ENCODE results near the gene SUMO1. TPM values are rescaled to one million over a fixed set of nuclear protein-coding genes. Genes with fewer than 3 reads are reported as not detected.

SUMO1 gene
- total and polyA plus RNA-seq, 9 of the 15 experiments (the other 6 are each of a cell fraction or from before 2014, with no cell fraction given), result 63.7 to 292 (median 92.0) TPM

- H2AFZ ChIP-seq (ENCODE audit: low read depth, low read length), result peak within 1 kb of the TSS; percentile 83
- in situ Hi-C loops (cut with MboI) (no loop called here), intact Hi-C loops (cut with micrococcal nuclease) (loop anchor here (5.0 kb wide), 1 partner anchor 43 kb away; no protein-coding TSS in a partner anchor)
- WGBS (ENCODE audit: insufficient coverage, low coverage, missing lambda C conversion rate), result under 1% methylated on average over 49 of the region's 54 CpGs
- FAIRE-seq, result peak; percentile 98
- peaks cover 33% of the 10 kb centered on the region for H4K20me1 ChIP-seq (replicated peaks; ENCODE audit: control insufficient read depth, insufficient read depth, low read length)
- peak within 1 kb of the TSS; percentile 99 to 100 for H3K9ac ChIP-seq (ENCODE audit: insufficient read depth in 1 of 2, low read depth in 2 of 2, low read length in 2 of 2)
- DNase-seq (ENCODE audit: extremely low read depth in 1 of 4, low spot score in 3 of 4), result peak; percentile 65 to 94 (median 78)
- H3K36me3 ChIP-seq (ENCODE audit: control insufficient read depth, insufficient read depth, low read length), result peaks cover 22% of the 10 kb centered on the region; the same call in 1 of the 3 replicates
- BruUV-seq (replicated peaks), result TSS peak; percentile 63
- H3K27me3 ChIP-seq (ENCODE audit: control insufficient read depth in 2 of 2, insufficient read depth in 2 of 2, low read length in 2 of 2), result no peaks in the 10 kb centered on the region
- ATAC-seq, result peak; percentile 88
- H3K4me2 ChIP-seq (ENCODE audit: insufficient read depth, low read length), result peak within 1 kb of the TSS; percentile 100
- ChIA-PET CTCF (ENCODE audit: low intra/inter-chr PET ratio) (interaction anchor here (0.6 kb wide), 1 partner anchor 16 kb away, joined by 5 read pairs; no protein-coding TSS in a partner anchor), POLR2A (interaction anchor here (0.6 to 1.1 kb wide), 2 partner anchors 13 to 406 kb away, joined by 3 to 4 read pairs; no protein-coding TSS in a partner anchor)
- no peaks in the 10 kb centered on the region for H3K9me1 ChIP-seq (ENCODE audit: control insufficient read depth, insufficient read depth, low read length)
- H3K79me2 ChIP-seq (ENCODE audit: control insufficient read depth, insufficient read depth, low read length), result peaks cover 57% of the 10 kb centered on the region
- peak within 1 kb of the TSS; percentile 99 for H3K4me3 ChIP-seq
- peaks cover 8 to 10% of the 10 kb centered on the region in 2 experiments for H3K4me1 ChIP-seq (replicated peaks in 1 of 2; ENCODE audit: control insufficient read depth in 2 of 2, insufficient read depth in 2 of 2, low read length in 2 of 2)
- H3K9me3 ChIP-seq (replicated peaks; ENCODE audit: control insufficient read depth, insufficient read depth, low read depth, low read length), result no peaks in the 10 kb centered on the region
- peak within 1 kb of the TSS; percentile 100 for H3K27ac ChIP-seq (ENCODE audit: extremely low read depth, low read depth, low read length)
- TF ChIP-seq BCL6 (CRISPR knock-in tag; IDR thresholded peaks at IDR 0.05) (no peak), MAX (CRISPR knock-in tag; IDR thresholded peaks at IDR 0.05) (peak; percentile 81), ZNF518B (CRISPR knock-in tag; IDR thresholded peaks at IDR 0.05) (no peak), CBFA2T3 (IDR thresholded peaks at IDR 0.05) (no peak), NUFIP1 (IDR thresholded peaks at IDR 0.05; ENCODE audit: partially characterized antibody) (no peak), KDM4B (IDR thresholded peaks at IDR 0.05; ENCODE audit: borderline replicate concordance in 2 of 2, low read depth in 1 of 2) (no peak), ZNF175 (CRISPR knock-in tag; IDR thresholded peaks at IDR 0.05; ENCODE audit: low read depth) (no peak), XRCC5 (IDR thresholded peaks at IDR 0.05; ENCODE audit: low read depth, low read length) (0 out of 2 replicates have a peak, but pooled peaks have one; percentile 22)
- TF ChIP-seq, protein P1, sequence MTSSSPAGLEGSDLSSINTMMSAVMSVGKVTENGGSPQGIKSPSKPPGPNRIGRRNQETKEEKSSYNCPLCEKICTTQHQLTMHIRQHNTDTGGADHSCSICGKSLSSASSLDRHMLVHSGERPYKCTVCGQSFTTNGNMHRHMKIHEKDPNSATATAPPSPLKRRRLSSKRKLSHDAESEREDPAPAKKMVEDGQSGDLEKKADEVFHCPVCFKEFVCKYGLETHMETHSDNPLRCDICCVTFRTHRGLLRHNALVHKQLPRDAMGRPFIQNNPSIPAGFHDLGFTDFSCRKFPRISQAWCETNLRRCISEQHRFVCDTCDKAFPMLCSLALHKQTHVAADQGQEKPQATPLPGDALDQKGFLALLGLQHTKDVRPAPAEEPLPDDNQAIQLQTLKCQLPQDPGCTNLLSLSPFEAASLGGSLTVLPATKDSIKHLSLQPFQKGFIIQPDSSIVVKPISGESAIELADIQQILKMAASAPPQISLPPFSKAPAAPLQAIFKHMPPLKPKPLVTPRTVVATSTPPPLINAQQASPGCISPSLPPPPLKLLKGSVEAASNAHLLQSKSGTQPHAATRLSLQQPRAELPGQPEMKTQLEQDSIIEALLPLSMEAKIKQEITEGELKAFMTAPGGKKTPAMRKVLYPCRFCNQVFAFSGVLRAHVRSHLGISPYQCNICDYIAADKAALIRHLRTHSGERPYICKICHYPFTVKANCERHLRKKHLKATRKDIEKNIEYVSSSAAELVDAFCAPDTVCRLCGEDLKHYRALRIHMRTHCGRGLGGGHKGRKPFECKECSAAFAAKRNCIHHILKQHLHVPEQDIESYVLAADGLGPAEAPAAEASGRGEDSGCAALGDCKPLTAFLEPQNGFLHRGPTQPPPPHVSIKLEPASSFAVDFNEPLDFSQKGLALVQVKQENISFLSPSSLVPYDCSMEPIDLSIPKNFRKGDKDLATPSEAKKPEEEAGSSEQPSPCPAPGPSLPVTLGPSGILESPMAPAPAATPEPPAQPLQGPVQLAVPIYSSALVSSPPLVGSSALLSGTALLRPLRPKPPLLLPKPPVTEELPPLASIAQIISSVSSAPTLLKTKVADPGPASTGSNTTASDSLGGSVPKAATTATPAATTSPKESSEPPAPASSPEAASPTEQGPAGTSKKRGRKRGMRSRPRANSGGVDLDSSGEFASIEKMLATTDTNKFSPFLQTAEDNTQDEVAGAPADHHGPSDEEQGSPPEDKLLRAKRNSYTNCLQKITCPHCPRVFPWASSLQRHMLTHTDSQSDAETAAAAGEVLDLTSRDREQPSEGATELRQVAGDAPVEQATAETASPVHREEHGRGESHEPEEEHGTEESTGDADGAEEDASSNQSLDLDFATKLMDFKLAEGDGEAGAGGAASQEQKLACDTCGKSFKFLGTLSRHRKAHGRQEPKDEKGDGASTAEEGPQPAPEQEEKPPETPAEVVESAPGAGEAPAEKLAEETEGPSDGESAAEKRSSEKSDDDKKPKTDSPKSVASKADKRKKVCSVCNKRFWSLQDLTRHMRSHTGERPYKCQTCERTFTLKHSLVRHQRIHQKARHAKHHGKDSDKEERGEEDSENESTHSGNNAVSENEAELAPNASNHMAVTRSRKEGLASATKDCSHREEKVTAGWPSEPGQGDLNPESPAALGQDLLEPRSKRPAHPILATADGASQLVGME (CRISPR knock-in tag; IDR thresholded peaks at IDR 0.05), result no peak
These were observed 27.3 kb upstream of the SUMO1 start, which contains the start of gene NOP58 for GRCh38 chr2:202265467-202266277. Gene NOP58 (plus strand): TSS chr2:202265763. CDS start chr2:202265942, 179 bp downstream.

Data from K562 (cell line).